Left lung (tissue), 10 donors: ENCODE data around the gene MTHFD1L. TPM values are rescaled to one million over a fixed set of nuclear protein-coding genes. Genes with fewer than 3 reads are reported as not detected.
"Not testable (repeated sequence)": the region's sequence is repeated elsewhere in the genome, so short reads cannot be mapped to it uniquely, and the experiment has no call there.

Experiments used
- ATAC-seq: fragments of 200-7000 bp; cut with Tn5 transposase; one replicate; pipeline ENCODE4 v1.9.1; 2020; ENCODE audit warnings: moderate library complexity
- DNase-seq, 4 donors: peaks; one replicate each; pipeline ENCODE4 v3.0.0-alpha.2; 2013 to 2020
- H3K27ac ChIP-seq, 2 donors: fragments of 200-600 bp; sonication (generic) in 1 of 2; one replicate each; pipeline versions ENCODE4 v1.5.0 to v1.8.0; 2020 to 2021
- H3K27me3 ChIP-seq, 2 donors: fragments of 200-600 bp; sonication (generic) in 1 of 2; one replicate each; pipeline versions ENCODE4 v1.5.0 to v1.8.0; 2020 to 2021
- H3K36me3 ChIP-seq, 2 donors: fragments of 200-600 bp; sonication (generic) in 1 of 2; one replicate each; pipeline versions ENCODE4 v1.5.0 to v1.8.0; 2020 to 2021
- H3K4me1 ChIP-seq, 2 donors: fragments of 200-600 bp; one replicate each; pipeline ENCODE4 v1.8.0; 2021
- H3K4me3 ChIP-seq, 2 donors: fragments of 200-600 bp; sonication (generic) in 1 of 2; one replicate each; pipeline versions ENCODE4 v1.5.0 to v1.8.0; 2020 to 2021; ENCODE audit warnings: mild to moderate bottlenecking in 1 of 2
- H3K9me3 ChIP-seq, 2 donors: fragments of 200-600 bp; sonication (generic) in 1 of 2; one replicate each; pipeline versions ENCODE4 v1.5.0 to v1.8.0; 2020 to 2021
- CTCF ChIP-seq, 2 donors: fragments of 200-600 bp; sonication (generic) in 1 of 2; IDR thresholded peaks; one replicate each; pipeline versions ENCODE4 v1.5.0 to v1.8.0; 2021; ENCODE audit warnings: antibody characterized with exemption in 2 of 2
- intact Hi-C, 2 donors: fragments of 100-400 bp; cut with DNase I; formaldehyde crosslinking; loops; one replicate each; pipeline versions ENCODE4 v1.11.2 to v1.14.2; 2022
- polyA plus RNA-seq, 6 donors: library from polyadenylated mRNA; unstranded; fragments of 120-200 nt; gene quantifications; one replicate each; pipeline ENCODE4 v1.2.1, GENCODE V29; 2013; ENCODE audit not compliant: insufficient read length in 6 of 6
- total RNA-seq, 2 donors: library from RNA; stranded (reverse); fragmentation: NEBNext Ultra II Directional; extraction: Animal tissue kit (Norgen Biotek cat#: 25700); gene quantifications; one replicate each; pipeline ENCODE4 v1.2.1, GENCODE V29; 2021
- donor health status: DM: no; HTN: yes; CAD: no.
- donor health status: DM: no; HTN: no; CAD: no.

MTHFD1L gene
- total and polyA plus RNA-seq, 8 donors = 11.9 to 38.2 (median 16.0) TPM

- intact Hi-C loops = no loop called here
- ATAC-seq (no peak), DNase-seq (no peak)
- Histone ChIP-seq H3K36me3 (peaks cover 0 to 14% of the 10 kb centered on the region in 2 donors), H3K27ac (no peak overlapping the region), H3K4me3 (no peak overlapping the region), H3K4me1 (no peaks in the 10 kb centered on the region), H3K27me3 (no peaks in the 10 kb centered on the region), H3K9me3 (no peaks in the 10 kb centered on the region)
- TF ChIP-seq CTCF (IDR thresholded peaks at IDR 0.05) = no peak
Observed at GRCh38 chr6:150841697-150842096, 23.8 kb upstream of the MTHFD1L start.

- H3K9me3 ChIP-seq = no peaks in the 10 kb centered on the region
- H3K27ac ChIP-seq = no peak overlapping the region
- peaks cover 0 to 14% of the 10 kb centered on the region in 2 donors for H3K36me3 ChIP-seq
- TF ChIP-seq CTCF (IDR thresholded peaks at IDR 0.05) = no peak
- no peak for DNase-seq
- ATAC-seq = no peak
- no peaks in the 10 kb centered on the region for H3K4me1 ChIP-seq
- intact Hi-C loops = no loop called here
- no peaks in the 10 kb centered on the region for H3K27me3 ChIP-seq
- no peak overlapping the region for H3K4me3 ChIP-seq
Observed at GRCh38 chr6:150844371-150844770, 21.1 kb upstream of the MTHFD1L start.

GRCh38 chr6:150846641-150847040 lies 18.9 kb upstream of the MTHFD1L start:
- Histone ChIP-seq H3K9me3 (no peaks in the 10 kb centered on the region), H3K4me1 (no peaks in the 10 kb centered on the region), H3K27me3 (no peaks in the 10 kb centered on the region), H3K4me3 (no peak overlapping the region), H3K36me3 (no peaks in the 10 kb centered on the region), H3K27ac (no peak overlapping the region)
- DNase-seq (no peak), ATAC-seq (no peak)
- intact Hi-C loops = no loop called here
- TF ChIP-seq CTCF (IDR thresholded peaks at IDR 0.05) = no peak

GRCh38 chr6:150848400-150848799 lies 17.1 kb upstream of the MTHFD1L start:
- no peak for TF ChIP-seq CTCF (IDR thresholded peaks at IDR 0.05)
- no peak overlapping the region for H3K4me3 ChIP-seq
- H3K27ac ChIP-seq = no peak overlapping the region
- no peaks in the 10 kb centered on the region for H3K27me3 ChIP-seq
- ATAC-seq = no peak
- no peaks in the 10 kb centered on the region for H3K36me3 ChIP-seq
- no peaks in the 10 kb centered on the region for H3K4me1 ChIP-seq
- intact Hi-C loops = no loop called here
- DNase-seq = no peak
- H3K9me3 ChIP-seq = no peaks in the 10 kb centered on the region

- H3K4me3 ChIP-seq, intact Hi-C loops, H3K36me3 ChIP-seq, H3K27me3 ChIP-seq, ATAC-seq, DNase-seq, H3K9me3 ChIP-seq, H3K27ac ChIP-seq: not testable (repeated sequence)
- H3K4me1 ChIP-seq = peaks cover 13 to 17% of the 10 kb centered on the region in 2 donors
Observed at GRCh38 chr6:150854392-150854791, 11.1 kb upstream of the MTHFD1L start.

GRCh38 chr6:150855171-150855570 lies 10.3 kb upstream of the MTHFD1L start:
- H3K27ac ChIP-seq, ATAC-seq, H3K27me3 ChIP-seq, H3K4me3 ChIP-seq, DNase-seq, intact Hi-C loops, H3K9me3 ChIP-seq, H3K36me3 ChIP-seq: not testable (repeated sequence)
- H3K4me1 ChIP-seq = peaks cover 13 to 17% of the 10 kb centered on the region in 2 donors
